Neural progenitor cell (in vitro differentiated cells): ENCODE results near the gene CALN1.

Source experiments
- CTCF ChIP-seq: fragments of 200-600 bp; sonication (generic); IDR thresholded peaks from 2 replicates; pipeline ENCODE4 v1.5.1; 2017; ENCODE audit warnings: antibody characterized with exemption, mild to moderate bottlenecking
- EZH2 ChIP-seq: fragments of 200-600 bp; sonication (generic); IDR thresholded peaks from 2 replicates; pipeline ENCODE4 v1.6.1; 2017; ENCODE audit warnings: antibody characterized with exemption, mild to moderate bottlenecking, moderate library complexity
- EZH2phosphoT487 ChIP-seq: fragments of 200-600 bp; sonication (generic); IDR thresholded peaks from 2 replicates; pipeline ENCODE4 v1.6.1; 2017; ENCODE audit warnings: antibody characterized with exemption

- no peak for TF ChIP-seq EZH2
- no peak for TF ChIP-seq CTCF
- no peak for TF ChIP-seq EZH2phosphoT487
Measured at GRCh38 chr7:72064916-72065315, 347.2 kb downstream of the CALN1 start.
